Epidermal melanocyte (primary cell): Measurements from ENCODE around the gene ZFHX3.

Experiments used
- DNase-seq: peaks from one replicate; pipeline ENCODE4 v3.0.0; 2011; ENCODE audit warnings: low spot score; ENCODE audit not compliant: insufficient read length

ZFHX3 gene

DNA sequence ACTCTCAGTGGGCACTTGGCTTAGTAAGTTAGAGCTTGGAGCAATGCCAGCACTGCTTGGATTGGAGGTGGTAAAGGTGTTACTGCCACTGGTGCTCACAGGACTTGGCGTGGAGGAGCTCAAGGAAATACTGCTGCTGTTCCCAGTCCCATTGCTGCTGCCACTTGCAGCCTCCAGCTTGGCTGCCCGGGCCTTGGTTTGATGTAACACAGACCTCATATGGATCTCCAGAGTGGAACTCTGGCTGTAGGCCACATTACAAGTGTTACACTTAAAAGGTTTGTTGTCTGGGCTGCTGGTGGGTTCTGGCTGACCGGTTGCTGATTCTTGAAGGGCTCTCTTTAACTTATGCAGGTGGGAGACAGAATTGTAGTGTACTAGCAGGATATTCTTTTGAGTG is 250.3 kb downstream of the ZFHX3 start:
- no peak for DNase-seq

DNA sequence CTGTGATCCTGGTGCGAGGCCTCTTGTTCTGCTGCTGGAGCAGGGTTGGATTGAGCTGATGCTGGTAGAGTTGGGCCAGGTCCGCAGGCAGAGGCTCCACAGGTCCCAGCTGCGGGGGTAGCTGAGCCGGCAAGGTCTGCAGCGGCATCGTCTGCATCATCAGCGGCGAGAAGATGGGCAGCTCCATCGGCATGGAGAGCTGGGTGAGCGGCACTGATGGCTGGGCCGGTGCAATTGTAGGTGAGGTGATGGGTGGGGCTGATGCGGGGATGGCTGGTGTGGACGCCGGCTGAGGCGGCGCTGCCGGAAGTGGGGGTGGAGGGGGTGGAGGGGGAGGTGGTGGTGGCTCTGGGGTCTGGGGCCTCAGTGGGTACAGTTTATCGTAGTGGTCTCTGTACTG is 251.7 kb downstream of the ZFHX3 start:
- no peak for DNase-seq

DNA sequence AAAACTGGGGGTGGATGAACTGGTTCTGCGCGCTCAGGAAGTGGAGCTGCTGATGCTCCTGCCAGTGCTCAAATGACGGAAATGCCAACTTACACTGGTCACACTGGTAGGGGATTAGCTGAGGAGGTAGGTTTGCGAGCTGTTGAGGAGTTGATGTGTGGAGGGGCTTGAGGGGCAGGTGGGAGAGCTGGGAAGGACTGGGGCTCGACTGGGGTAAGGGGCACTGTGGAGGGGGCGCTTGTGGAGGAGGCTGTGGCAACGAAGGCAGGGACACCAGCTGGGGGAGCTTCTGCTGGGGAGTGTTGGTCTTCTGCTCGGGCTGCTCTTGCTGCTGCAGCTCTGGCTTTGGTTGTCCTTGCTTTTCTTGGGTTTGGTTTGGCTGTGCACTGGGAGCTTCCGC is 252.9 kb downstream of the ZFHX3 start:
- DNase-seq = no peak

DNA sequence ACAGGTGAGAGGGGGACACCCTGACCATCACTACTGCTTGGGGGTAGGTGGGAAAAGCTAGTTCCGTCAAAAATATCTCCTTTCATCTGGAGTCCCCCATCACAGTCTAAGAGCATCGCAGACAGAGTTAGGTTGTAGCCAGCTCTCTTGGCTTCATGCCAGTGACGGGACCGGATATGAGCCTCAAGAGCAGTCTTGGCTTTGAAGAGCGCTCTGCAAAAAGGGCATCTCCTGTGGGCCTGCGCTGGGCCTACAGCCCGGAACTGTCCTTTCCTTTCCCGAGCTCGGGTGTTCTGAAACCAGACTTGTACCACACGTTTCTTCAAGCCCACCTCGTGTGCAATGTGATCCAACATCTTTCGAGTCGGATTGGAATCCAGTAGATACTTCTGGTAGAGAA is 253.6 kb downstream of the ZFHX3 start:
- no peak for DNase-seq

DNA sequence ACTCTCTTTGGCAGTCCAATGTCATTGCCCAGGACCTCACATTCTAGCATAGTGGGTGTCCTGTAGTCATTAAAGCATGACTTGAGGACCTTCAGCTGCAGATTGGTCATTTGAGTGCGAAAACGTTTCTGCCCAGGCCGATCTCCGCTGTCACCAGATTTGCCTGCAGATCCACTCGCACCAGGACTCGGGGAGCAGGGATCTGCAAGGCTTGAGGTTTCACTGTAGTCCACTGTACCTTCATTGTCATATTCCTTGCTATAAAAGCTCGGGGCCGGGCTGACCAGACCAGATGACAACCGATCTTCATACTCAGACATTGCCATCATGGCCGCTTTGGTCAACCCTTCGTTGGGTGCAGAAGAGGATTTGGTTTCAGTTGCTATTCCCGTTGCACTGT is 254.2 kb downstream of the ZFHX3 start:
- no peak for DNase-seq

DNA sequence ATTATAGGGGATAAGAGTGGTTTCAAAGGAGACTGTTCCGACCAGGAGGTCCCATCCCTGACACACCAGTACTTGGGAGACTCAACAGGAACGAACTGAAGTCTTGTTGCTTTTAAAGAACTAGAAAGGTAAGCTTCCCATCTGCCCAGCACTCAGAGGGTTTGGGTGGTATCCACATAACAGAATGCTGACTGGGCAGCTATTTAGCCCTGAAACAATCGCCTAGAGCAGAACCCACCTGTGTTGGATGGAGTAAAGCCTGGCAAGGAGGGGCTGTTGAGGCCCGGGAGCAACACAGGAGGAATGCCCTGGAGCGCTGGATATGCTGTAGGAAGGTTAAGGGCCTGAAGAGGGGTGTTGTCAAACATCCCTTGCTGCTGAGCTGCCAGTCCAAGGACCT is 254.9 kb downstream of the ZFHX3 start:
- DNase-seq = no peak

DNA sequence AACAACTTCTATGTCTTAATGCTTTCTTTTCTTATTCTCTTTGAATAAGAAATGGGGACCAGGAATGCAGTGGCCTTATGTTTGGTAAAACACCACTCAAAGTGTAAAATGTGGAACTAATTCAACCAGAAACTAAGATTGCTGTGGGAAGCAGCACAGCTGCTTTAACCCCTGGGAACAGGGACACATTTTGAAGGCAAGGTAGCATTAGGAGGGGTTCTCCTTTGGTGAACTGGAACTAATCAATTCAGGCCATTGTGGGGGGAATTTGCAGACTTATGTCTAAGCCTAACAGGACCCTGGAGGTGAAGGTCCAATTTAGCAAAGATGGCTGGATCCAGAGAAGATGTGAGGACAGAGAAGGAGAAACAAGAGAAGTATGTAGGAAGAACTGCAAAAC is 256.1 kb downstream of the ZFHX3 start:
- DNase-seq = no peak

DNA sequence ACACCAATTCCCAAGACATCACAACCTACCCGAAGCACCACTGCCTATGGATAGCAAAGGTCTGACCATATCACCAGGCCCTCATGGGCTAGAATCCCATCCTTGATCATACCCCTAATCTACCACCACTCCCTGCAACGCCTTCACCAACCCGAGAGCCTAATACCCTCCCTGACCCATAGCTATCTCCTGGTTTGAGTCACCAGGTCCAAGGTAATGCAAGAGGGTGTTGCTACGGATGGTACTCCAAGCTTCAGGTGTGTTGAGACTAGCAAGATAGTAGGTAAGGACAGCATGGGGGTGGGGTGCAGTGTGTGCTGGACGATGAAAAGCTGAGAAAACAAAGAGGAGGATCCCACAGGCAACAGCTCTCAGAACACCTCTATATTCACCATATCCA is 258.0 kb downstream of the ZFHX3 start:
- no peak for DNase-seq

DNA sequence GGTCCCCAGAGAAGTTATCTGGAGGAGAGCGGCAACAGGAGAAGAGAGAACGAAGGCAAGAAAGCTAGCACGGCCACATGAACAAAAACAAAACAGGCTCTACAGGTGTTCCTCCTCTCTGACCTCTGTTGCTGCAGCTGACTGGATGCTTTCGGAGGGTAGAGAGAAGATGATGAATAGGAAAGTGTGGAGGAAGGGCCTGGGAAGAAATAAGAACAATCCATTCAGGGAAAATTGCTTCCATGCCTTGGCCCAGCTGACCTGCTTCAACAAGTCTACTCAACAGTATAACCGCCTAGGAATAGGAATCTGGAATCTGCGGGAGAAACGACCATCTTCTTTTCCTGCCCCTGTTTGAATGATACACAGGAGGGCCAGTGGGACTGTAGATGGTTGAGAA is 258.5 kb downstream of the ZFHX3 start:
- no peak for DNase-seq

DNA sequence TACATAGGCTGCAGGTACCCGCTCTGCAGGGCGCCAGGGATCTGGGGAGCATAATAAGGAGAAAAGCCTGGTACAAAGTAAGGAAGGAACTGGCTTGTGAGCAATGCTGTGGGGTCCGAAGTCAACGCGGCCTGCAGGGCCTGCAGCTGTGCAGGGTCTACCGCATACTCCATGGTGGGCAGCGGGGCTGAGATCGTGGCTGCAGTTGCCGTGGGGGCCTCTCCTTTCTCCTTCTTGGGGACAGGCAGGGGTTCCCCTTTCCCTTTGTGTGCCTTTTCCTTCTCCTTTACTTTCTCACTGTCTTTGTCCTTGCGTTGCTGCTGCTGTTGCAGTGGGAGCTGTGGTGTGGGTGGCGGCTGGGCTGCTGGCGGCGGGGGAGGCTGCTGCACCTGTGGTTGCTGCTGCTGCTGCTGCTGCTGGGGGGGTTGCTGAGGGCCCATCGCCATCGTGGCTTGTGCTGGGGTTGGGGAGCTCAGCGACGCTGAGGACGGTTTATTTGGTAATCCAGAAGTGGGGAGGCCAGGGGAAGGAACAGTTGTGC is 259.6 kb downstream of the ZFHX3 start:
- no peak for DNase-seq

DNA sequence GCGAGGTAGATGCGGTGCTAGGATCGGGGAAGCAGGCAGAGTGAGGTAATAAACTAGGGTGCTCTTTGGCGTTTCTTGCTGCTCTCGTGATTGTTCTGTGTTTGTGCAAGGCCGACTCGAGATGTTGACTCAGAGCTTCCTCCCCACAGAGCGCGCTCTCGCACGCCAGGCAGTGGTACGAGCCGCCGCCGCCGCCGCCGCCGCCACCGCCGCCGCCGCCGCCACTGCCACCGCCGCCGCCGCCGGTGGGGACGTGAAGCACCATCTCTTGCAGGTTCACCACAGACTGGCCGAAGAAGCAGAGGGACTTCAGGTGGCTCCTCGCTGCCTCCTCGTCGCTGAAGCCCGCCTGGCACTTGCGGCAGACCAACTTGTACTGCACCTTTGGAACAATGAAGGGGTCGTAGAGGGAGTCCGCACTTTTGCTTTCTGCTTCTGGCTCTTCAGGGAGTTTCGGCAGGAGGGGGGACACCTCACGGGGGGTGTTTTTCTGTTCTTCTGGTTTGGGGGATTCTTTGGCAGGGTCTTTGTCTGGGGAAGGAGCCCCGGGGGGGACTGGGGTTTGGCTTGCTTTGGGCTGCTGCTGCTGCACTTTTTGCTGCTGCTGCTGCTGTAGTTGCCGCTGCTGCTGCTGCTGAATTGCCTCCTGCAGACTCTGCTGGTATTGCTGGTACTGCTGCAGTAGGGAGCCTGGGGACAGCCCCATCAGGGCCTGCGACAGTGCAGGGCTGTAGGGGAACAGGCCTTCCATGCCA is 260.2 kb downstream of the ZFHX3 start:
- peak; percentile 76 for DNase-seq

DNA sequence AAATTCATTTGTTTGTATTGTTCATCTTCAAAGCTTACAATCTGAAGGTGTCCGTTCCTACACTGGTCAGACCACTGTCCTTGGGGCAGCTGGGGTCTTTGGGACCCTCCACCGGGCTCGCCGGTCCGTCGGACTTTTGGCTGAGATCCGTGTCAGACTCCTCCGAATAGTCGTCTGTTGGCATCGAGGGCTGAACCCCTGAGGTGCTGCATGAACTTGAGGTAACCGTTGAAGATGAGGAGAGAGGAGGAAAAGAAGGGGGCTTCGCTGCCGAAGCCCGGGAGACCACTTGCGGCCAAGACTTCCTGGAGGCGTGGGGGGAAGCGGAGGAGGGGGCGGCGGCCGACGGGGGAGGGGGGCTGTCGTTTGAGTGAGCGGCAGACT is 260.8 kb downstream of the ZFHX3 start:
- DNase-seq = no peak

DNA sequence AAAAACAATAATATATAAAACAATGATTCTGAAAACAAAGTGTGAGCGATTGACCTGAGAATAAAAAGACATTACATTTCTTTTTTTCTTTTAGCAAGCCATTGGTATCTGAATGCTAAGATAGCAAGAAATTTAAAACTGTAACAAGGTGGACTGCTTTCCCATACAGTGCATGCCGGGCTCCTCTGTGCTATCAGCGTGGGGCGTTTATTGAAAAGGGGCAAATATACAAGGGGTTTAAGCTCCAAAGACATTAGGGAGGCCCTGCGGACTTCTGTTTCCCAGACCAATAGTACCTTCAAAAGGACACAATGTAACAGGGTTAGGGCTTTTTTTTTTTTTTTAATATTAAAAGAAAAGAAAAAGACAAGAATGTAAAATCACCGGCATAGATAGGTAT is 261.3 kb downstream of the ZFHX3 start:
- DNase-seq = no peak

DNA sequence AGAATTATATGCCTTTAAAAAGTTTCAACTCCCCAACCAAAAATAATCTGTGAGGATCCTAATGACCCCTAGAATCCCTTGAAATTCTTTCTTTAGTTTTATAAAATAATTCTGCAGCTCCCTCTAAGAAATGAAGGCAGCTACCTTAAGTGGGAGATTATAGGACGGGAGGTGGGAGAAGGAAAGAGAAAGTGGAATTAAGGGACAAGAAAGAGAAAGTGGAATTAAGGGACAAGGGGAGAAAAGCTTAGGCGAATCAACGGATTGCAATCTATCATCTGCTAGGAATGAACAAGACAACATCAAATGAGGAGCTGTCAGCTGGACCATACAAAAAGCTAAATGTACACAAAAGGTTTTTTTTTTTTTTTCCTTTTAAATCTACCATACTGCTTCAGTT is 262.0 kb downstream of the ZFHX3 start:
- DNase-seq = no peak

DNA sequence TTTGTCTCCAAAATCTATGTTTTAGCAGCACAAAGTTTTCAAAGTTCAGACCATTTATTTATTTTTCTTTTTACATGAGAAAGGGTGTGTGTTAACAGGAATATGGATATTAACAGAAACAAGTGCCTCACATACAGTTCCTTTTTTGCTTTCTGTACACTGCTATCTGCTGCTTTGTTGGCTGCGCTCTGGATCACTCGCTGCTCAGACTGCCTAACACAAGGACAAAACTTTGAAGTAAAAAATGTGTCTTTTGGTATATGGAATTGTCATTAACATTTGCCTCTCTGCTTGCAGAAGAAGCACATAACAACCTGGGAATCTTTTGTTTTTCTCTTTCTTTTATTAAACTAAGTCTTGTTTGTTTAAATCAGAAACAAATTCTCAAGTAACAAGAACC is 262.8 kb downstream of the ZFHX3 start:
- DNase-seq = no peak

DNA sequence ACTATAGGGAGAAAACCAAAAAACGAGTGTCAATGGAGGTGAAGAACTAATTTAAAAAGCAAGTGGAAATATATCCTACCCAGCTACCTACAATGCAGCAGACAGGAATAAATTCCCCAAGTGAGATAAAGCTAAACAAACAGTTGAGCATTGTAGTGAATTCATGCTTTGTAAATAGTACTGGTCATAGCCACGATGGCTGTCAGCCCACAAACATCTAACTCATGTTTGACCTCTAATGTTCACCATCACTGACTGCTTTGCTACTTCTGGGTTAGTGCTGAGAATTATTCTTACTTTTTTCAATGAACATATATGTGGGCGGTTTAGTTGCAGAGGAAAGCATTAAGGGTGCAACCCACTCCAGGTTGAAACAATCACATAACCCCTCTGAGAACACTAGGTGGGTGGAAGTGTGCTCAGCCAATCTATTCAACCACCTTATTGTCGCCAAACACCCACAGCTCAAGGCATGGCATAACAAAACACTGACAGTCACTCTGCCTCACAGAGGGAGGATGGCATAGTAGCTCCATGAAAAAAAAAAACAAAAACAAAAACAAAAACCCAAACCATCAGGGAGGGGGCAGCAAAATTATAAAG is 264.1 kb downstream of the ZFHX3 start:
- no peak for DNase-seq

DNA sequence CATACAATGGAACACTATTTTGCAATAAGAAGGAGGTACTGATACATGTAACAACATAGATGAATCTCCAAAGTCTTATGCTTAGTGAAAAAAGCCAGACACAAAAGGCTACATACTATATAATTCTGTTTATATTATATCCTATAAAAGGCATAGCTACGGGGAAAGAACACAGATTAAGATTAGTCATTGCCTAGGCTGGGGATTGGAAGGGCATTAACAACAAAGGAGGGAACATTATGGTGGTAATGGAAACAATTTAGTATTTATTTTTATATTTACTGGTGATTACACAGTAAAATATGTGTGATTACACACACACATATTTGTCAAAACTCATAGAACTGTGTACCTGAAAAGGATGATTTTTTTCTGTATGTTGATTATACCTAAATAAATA is 278.1 kb downstream of the ZFHX3 start:
- DNase-seq = no peak

DNA sequence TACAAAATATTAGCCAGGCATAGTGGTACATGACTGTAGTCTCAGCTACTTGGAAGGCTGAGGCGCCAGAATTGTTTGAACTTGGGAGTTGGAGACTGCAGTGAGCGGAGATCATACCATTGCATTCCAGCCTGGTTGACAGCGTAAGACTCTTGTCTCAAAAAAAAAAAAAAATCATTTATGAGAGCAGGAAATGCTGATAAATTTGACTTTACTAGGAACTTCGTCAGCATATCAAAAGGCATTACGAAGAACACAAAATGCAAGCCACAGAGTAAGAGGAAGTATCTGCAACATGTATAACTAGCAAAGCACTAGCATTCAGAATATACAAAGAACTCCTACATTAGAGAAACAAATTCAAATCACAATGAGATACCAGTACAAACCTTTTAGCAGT is 279.3 kb downstream of the ZFHX3 start:
- DNase-seq = no peak

DNA sequence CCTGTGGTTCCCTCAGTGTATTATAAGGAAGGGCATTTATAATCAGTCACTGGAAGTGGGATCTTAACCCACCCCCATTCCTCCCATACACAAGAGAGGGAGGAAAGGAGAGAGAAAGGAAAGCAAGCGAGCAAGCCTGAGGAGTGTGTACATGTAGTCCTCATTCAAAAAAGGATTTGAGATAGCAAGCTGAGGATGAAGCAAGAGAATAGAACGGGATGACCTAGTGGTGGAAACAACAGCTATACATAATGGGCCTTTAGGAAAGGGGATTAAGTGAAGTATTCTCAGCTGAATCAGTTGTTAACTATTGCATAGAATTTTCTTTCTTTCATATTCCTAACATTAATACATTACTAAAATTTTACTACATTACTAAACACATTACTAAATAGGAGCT is 281.4 kb downstream of the ZFHX3 start:
- DNase-seq = no peak

DNA sequence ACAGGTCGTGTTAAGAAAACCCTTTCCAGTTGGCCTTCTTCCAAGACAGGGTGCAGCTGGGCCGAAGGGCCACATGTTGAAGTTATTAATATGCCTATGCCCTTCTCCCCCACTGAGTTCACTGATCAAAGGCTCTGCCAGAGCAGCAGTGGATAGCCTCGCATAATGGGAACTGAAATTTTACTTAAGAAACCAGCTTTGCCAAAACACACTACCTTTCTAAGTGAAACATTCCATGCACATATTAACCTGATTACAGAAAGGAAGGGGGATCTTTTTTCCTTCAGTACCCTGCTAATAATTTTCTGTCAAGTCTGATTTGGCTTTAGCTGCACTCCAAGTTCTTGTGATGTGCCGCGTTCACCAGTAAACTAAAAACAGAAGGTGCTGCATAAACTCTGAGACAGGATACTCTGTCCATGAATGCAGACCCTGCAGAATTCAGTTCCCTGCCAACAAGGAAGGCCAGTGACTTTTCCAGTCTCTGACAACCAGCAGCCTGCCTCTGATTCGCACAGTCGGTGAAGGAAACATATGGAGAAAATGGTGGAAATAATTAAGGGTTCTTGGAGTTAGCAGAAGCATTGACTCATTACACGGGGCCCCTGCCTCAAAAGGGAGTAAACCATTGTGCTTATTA is 283.8 kb downstream of the ZFHX3 start:
- no peak for DNase-seq

DNA sequence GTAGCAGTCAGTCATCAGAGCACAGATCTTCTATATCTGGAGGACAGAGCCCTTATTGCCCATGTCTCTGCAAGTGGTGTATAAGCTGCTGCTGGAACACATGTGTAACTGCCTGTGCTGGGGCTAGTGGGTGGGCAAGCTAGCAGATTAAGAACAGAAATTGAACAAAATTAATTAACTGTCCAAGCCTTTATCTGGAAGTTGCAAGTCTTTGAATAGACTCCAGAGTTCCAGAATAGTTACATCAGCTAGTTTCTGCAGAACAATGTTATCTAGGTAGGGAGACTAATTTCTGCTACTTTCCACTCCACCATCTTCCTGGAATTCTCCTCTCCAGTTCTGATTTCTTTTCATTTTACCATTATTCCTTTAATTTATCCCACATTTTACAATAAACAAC is 287.3 kb downstream of the ZFHX3 start:
- no peak for DNase-seq

DNA sequence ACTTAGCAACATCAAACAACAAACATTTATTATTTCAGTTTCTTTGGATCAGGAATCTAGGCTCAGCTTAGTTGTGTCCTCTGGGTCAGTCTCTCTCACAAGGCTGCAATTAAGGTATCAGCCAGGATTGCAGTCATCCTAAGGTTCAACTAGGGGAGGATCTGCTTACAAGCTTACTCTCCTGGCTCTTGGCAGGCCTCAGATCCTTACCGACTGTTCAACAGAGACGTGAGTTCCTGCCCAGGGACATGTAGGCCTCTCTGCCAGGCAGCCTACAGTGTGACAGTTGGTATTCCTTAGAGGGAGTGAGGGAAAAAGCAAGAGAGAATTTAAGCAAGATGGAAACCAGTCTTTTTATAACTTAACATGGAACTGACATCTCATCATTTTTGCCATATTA is 294.0 kb downstream of the ZFHX3 start:
- no peak for DNase-seq
